Activated naive CD4-positive, alpha-beta T cell treated with anti-CD3 and anti-CD28 coated beads, Interleukin-2, amount 10 ng/mL, durations not matched to agents 7 days and 5 days (primary cell): Measurements from ENCODE around the gene SPANXN1.
"Not testable (repeated sequence)": the region's sequence is repeated elsewhere in the genome, so short reads cannot be mapped to it uniquely, and the experiment has no call there.

Experiments used
- CTCF ChIA-PET: fragments of 350-600 bp; sonication (Branson Sonifier 250); formaldehyde crosslinking; loops from one replicate; lab custom pipeline; 2021; ENCODE audit warnings: antibody characterized with exemption; lab: Charles Lee
- DNase-seq: peaks from one replicate; pipeline ENCODE4 v3.0.0-alpha.2; 2020
- H3K27ac Mint-ChIP-seq: one replicate; pipeline ENCODE4 v1.8.0; 2021; ENCODE audit warnings: mild to moderate bottlenecking, moderate library complexity, mixed read lengths
- H3K27me3 Mint-ChIP-seq: one replicate; pipeline ENCODE4 v1.8.0; 2021; ENCODE audit warnings: mild to moderate bottlenecking, mixed read lengths
- H3K36me3 Mint-ChIP-seq: one replicate; pipeline ENCODE4 v1.8.0; 2021; ENCODE audit warnings: mixed read lengths
- H3K4me1 Mint-ChIP-seq: one replicate; pipeline ENCODE4 v1.8.0; 2021; ENCODE audit warnings: mixed read lengths
- H3K4me3 Mint-ChIP-seq: one replicate; pipeline ENCODE4 v1.8.0; 2021; ENCODE audit warnings: mild to moderate bottlenecking, moderate library complexity, mixed read lengths
- H3K9me3 Mint-ChIP-seq: one replicate; pipeline ENCODE4 v1.8.0; 2021; ENCODE audit warnings: mixed read lengths

The SPANXN1 gene, protein sequence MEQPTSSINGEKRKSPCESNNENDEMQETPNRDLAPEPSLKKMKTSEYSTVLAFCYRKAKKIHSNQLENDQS

DNA sequence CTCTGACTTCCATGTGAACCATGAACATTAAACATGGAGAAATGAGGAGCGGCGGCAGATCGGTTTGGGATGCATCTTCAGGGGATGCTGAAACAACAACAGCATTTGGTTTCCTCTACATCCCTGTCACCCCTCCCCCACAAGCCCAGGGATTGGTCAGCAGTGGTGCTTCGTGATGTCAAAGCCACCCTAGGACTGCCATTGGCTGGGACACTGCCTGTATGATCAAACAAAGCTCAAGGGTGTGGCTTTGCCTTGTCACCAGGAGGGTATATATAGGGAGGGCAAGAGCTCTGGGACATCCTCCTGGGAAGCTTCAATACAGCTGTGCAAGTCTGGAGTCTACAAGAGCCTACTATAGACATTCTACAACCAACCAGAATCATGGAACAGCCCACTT lies at the start of gene SPANXN1:
Gene SPANXN1, plus strand, starts transcription at position 301 of the 400 bp plus-strand sequence. Its CDS starts 84 bp downstream, at position 385.
- CTCF ChIA-PET, H3K27ac Mint-ChIP-seq, H3K9me3 Mint-ChIP-seq, DNase-seq, H3K4me3 Mint-ChIP-seq, H3K4me1 Mint-ChIP-seq, H3K36me3 Mint-ChIP-seq, H3K27me3 Mint-ChIP-seq: not testable (repeated sequence)

DNA sequence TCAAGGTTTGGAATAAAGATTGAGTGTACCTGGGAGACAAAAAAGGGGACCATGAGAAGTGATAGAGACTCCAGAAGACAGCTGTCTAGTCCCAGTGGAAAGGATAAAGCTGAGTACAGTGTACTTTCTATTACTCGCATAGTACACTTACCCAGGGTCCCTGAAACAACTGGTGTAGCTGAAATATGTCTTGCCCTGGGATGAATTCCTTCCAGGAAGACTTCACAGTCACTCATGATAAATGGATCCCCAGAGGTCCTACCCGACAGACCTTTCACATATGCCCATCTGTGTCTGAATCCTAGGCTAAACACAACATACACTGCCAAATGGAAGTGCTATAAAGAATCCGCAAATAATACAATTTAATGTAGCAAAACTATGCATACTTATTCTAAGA lies 48.2 kb upstream of the SPANXN1 start:
- no peaks in the 10 kb centered on the region for H3K36me3 Mint-ChIP-seq
- no peaks in the 10 kb centered on the region for H3K9me3 Mint-ChIP-seq
- H3K4me1 Mint-ChIP-seq, result no peaks in the 10 kb centered on the region
- H3K27me3 Mint-ChIP-seq, result no peaks in the 10 kb centered on the region
- no peak overlapping the region for H3K4me3 Mint-ChIP-seq
- DNase-seq, result no peak
- CTCF ChIA-PET, result no interaction called here
- H3K27ac Mint-ChIP-seq, result no peak overlapping the region

DNA sequence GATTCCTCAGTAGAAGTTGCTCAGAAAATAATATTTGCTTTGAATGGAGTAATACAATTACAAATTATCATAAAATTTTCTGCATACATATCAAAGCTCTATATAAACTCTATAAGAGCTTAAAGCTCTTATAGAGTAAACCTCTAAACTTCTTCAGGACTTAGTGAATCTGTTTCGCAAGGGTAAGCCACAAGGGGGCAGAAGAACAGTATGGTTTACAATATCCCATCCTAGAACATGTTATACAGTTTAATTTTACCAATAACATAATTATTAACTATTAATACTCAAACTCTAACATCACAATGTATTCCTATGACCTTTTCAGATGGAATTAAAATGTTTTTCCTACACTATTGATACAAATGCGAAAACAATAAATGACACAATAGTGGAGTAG lies 33.8 kb upstream of the SPANXN1 start:
- no peaks in the 10 kb centered on the region for H3K27me3 Mint-ChIP-seq
- no peak for DNase-seq

DNA sequence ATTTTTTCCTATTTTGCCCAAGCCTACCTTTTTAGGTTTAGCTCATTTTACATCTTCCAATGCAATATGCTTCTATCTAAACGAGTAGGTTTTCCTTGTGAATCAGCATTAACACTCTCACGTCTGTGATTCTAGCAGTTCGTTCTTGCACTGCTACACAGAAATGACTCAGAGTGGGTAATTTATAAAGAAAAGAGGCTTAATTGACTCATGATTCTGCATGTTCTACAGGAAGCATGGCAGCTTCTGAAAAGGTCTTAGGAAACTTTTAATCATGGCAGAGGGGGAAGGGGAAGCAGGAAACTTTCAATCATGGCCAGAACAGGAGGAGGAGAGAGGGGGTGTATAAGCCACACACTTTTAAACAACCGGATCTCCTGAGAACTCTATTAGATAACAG lies 44.9 kb downstream of the SPANXN1 start:
- CTCF ChIA-PET, result no interaction called here
- Mint-ChIP-seq H3K9me3 (peaks cover 2% of the 10 kb centered on the region), H3K4me3 (no peak overlapping the region), H3K4me1 (no peaks in the 10 kb centered on the region), H3K27me3 (no peaks in the 10 kb centered on the region), H3K36me3 (no peaks in the 10 kb centered on the region), H3K27ac (no peak overlapping the region)
- DNase-seq, result no peak

More for the DNA sequence above, 33.8 kb upstream of the SPANXN1 start:
- Mint-ChIP-seq H3K4me3 (no peak overlapping the region), H3K36me3 (no peaks in the 10 kb centered on the region), H3K4me1 (no peaks in the 10 kb centered on the region), H3K27ac (no peak overlapping the region), H3K9me3 (no peaks in the 10 kb centered on the region)
- CTCF ChIA-PET, result no interaction called here
